Muscle of leg (tissue), 11 donors: ENCODE measurements around the gene MCM6. TPM values are rescaled to one million over a fixed set of nuclear protein-coding genes. Genes with fewer than 3 reads are reported as not detected.
A peak's percentile ranks its signal among the peaks of the same experiment; 100 is the strongest.
"Not testable (repeated sequence)": the region's sequence is repeated elsewhere in the genome, so short reads cannot be mapped to it uniquely, and the experiment has no call there.

Experiments
- DNase-seq: peaks from one replicate; pipeline ENCODE4 v3.0.0; 2013
- H3K27ac ChIP-seq: one replicate; pipeline ENCODE4 v1.5.1; 2013; ENCODE audit warnings: mild to moderate bottlenecking, low read length, control low read depth
- H3K27me3 ChIP-seq: one replicate; pipeline ENCODE4 v1.6.1; 2013; ENCODE audit warnings: low read length; ENCODE audit not compliant: control insufficient read depth, insufficient read depth
- H3K36me3 ChIP-seq: one replicate; pipeline ENCODE4 v1.6.1; 2013; ENCODE audit warnings: low read length; ENCODE audit not compliant: control insufficient read depth, insufficient read depth
- H3K4me1 ChIP-seq: one replicate; pipeline ENCODE4 v1.6.1; 2013; ENCODE audit warnings: low read length; ENCODE audit not compliant: control insufficient read depth, insufficient read depth
- H3K4me3 ChIP-seq: one replicate; pipeline ENCODE4 v1.5.1; 2013; ENCODE audit warnings: low read length, control low read depth
- H3K9me3 ChIP-seq: replicated peaks from 2 replicates; pipeline ENCODE4 v1.6.1; 2013; ENCODE audit warnings: low read depth, low read length; ENCODE audit not compliant: control insufficient read depth
- WGBS: methylation state at CpG from one replicate; pipeline ENCODE4 v1.1.5; 2013; ENCODE audit warnings: missing lambda C conversion rate; ENCODE audit not compliant: insufficient coverage; 5-methylcytosine and 5-hydroxymethylcytosine counted together
- polyA plus RNA-seq, 8 donors: library from polyadenylated mRNA; unstranded; fragments of 120-200 nt; gene quantifications; one replicate each; pipeline versions ENCODE4 v1.2.1 to v1.2.3, GENCODE V29; 2013; ENCODE audit warnings: inconsistent platforms in 1 of 8, low replicate concordance in 1 of 8; ENCODE audit not compliant: insufficient read length in 8 of 8, insufficient read depth in 1 of 8
- total RNA-seq: library from RNA; stranded (reverse); fragments of 120-200 nt; gene quantifications from one replicate; pipeline ENCODE4 v1.2.4, GENCODE V29; 2013

Gene MCM6
- total and polyA plus RNA-seq, 9 donors: 14.2 to 36.8 (median 28.6) TPM

GRCh38 chr2:135899567-135899966, 23.3 kb upstream of the MCM6 start:
- H3K9me3 ChIP-seq: no peaks in the 10 kb centered on the region
- H3K36me3 ChIP-seq: peaks cover 8% of the 10 kb centered on the region
- no peak overlapping the region for H3K27ac ChIP-seq
- peak; percentile 8 for DNase-seq
- H3K4me1 ChIP-seq: no peaks in the 10 kb centered on the region
- no peaks in the 10 kb centered on the region for H3K27me3 ChIP-seq
- no peak overlapping the region for H3K4me3 ChIP-seq
- 50% methylated on average over 1 of the region's 4 CpGs for WGBS

- Histone ChIP-seq H3K27me3 (no peaks in the 10 kb centered on the region), H3K4me1 (no peaks in the 10 kb centered on the region), H3K36me3 (peaks cover 5% of the 10 kb centered on the region), H3K9me3 (no peaks in the 10 kb centered on the region), H3K4me3 (no peak overlapping the region), H3K27ac (no peak overlapping the region)
- no peak for DNase-seq
- WGBS: 82% methylated on average over 1 of the region's 3 CpGs
Observed at GRCh38 chr2:135898234-135898786, 22.1 kb upstream of the MCM6 start.

- no peaks in the 10 kb centered on the region for H3K27me3 ChIP-seq
Observed at GRCh38 chr2:135894930-135895329, 18.7 kb upstream of the MCM6 start.

GRCh38 chr2:135893374-135893794, 17.1 kb upstream of the MCM6 start:
- Histone ChIP-seq H3K27ac (no peak overlapping the region), H3K27me3 (no peaks in the 10 kb centered on the region), H3K9me3 (peaks cover 2% of the 10 kb centered on the region), H3K36me3 (peaks cover 2% of the 10 kb centered on the region), H3K4me3 (no peak overlapping the region), H3K4me1 (no peaks in the 10 kb centered on the region)
- no peak for DNase-seq
- 83% methylated on average over 1 of the region's 2 CpGs for WGBS

More at GRCh38 chr2:135894930-135895329, 18.7 kb upstream of the MCM6 start:
- Histone ChIP-seq H3K36me3 (peaks cover 2% of the 10 kb centered on the region), H3K9me3 (no peaks in the 10 kb centered on the region), H3K4me1 (no peaks in the 10 kb centered on the region), H3K27ac (no peak overlapping the region), H3K4me3 (no peak overlapping the region)
- WGBS: no CpG with 5 or more reads among the region's 1 CpG
- no peak for DNase-seq

GRCh38 chr2:135890835-135891234, 14.6 kb upstream of the MCM6 start:
- no peaks in the 10 kb centered on the region for H3K27me3 ChIP-seq
- no peaks in the 10 kb centered on the region for H3K36me3 ChIP-seq
- 83% methylated on average over 1 of the region's 6 CpGs for WGBS
- no peaks in the 10 kb centered on the region for H3K4me1 ChIP-seq
- no peak overlapping the region for H3K4me3 ChIP-seq
- H3K9me3 ChIP-seq: peaks cover 2% of the 10 kb centered on the region
- H3K27ac ChIP-seq: no peak overlapping the region
- DNase-seq: peak; percentile 26

GRCh38 chr2:135890149-135890548, 13.9 kb upstream of the MCM6 start:
- no peak overlapping the region for H3K4me3 ChIP-seq
- H3K9me3 ChIP-seq: peaks cover 2% of the 10 kb centered on the region
- no peaks in the 10 kb centered on the region for H3K27me3 ChIP-seq
- H3K36me3 ChIP-seq: no peaks in the 10 kb centered on the region
- WGBS: 86% methylated on average over 1 of the region's 4 CpGs
- no peaks in the 10 kb centered on the region for H3K4me1 ChIP-seq
- H3K27ac ChIP-seq: no peak overlapping the region
- DNase-seq: no peak

GRCh38 chr2:135888587-135888986, 12.3 kb upstream of the MCM6 start:
- DNase-seq, H3K9me3 ChIP-seq: not testable (repeated sequence)
- WGBS: 78% methylated on average over 5 of the region's 5 CpGs

GRCh38 chr2:135885709-135886108, 9.5 kb upstream of the MCM6 start:
- H3K9me3 ChIP-seq: peaks cover 2% of the 10 kb centered on the region
- H3K27me3 ChIP-seq: no peaks in the 10 kb centered on the region
- no peak for DNase-seq
- H3K4me3 ChIP-seq: no peak overlapping the region
- WGBS: 66% methylated on average over 3 of the region's 4 CpGs
- no peaks in the 10 kb centered on the region for H3K36me3 ChIP-seq
- no peak overlapping the region for H3K27ac ChIP-seq
- H3K4me1 ChIP-seq: no peaks in the 10 kb centered on the region

More at GRCh38 chr2:135888587-135888986, 12.3 kb upstream of the MCM6 start:
- not testable (repeated sequence) for H3K4me3 ChIP-seq, H3K36me3 ChIP-seq, H3K27ac ChIP-seq, H3K27me3 ChIP-seq, H3K4me1 ChIP-seq

GRCh38 chr2:135882415-135882814, 6.2 kb upstream of the MCM6 start:
- WGBS: 17% methylated on average over 1 of the region's 3 CpGs
- no peak overlapping the region for H3K27ac ChIP-seq
- no peaks in the 10 kb centered on the region for H3K36me3 ChIP-seq
- H3K4me3 ChIP-seq: no peak overlapping the region
- no peak for DNase-seq
- H3K4me1 ChIP-seq: no peaks in the 10 kb centered on the region
- H3K27me3 ChIP-seq: no peaks in the 10 kb centered on the region
- H3K9me3 ChIP-seq: no peaks in the 10 kb centered on the region

- H3K9me3 ChIP-seq, H3K27me3 ChIP-seq, H3K36me3 ChIP-seq, DNase-seq: not testable (repeated sequence)
- Histone ChIP-seq H3K4me3 (peak overlapping the region; percentile 81), H3K27ac (peak overlapping the region; percentile 31), H3K4me1 (peaks cover 10% of the 10 kb centered on the region)
- 84% methylated on average over 8 of the region's 15 CpGs for WGBS
Observed at GRCh38 chr2:135876770-135877169, 527 bp upstream of the MCM6 start.
